Endothelial cell of umbilical vein (primary cell): ENCODE data around the gene SNRNP27.

ENCODE experiments used
- JUN ChIP-seq: IDR thresholded peaks from 2 replicates; pipeline ENCODE4 v1.6.1; 2011; ENCODE audit warnings: borderline replicate concordance, low read depth; ENCODE audit not compliant: insufficient read length, insufficient read depth
- MYC ChIP-seq: IDR thresholded peaks from one replicate; pipeline ENCODE4 v1.6.1; 2011; ENCODE audit warnings: mild to moderate bottlenecking, low read depth, low read length
- POLR2AphosphoS5 ChIP-seq: IDR thresholded peaks from 2 replicates; pipeline ENCODE4 v1.6.1; 2012; ENCODE audit warnings: low read depth, mild to moderate bottlenecking, control low read depth, low read length, moderate library complexity; ENCODE audit not compliant: insufficient read depth
- TF ChIP-seq, protein P1 (sequence below), 2 donors: IDR thresholded peaks; 1 replicate in 1 of 2; 2 replicates in 1 of 2; pipeline ENCODE4 v1.5.1; 2011; ENCODE audit warnings: low read length in 2 of 2, mild to moderate bottlenecking in 2 of 2, moderate library complexity in 2 of 2, control low read depth in 1 of 2, inconsistent platforms in 1 of 2, low read depth in 1 of 2; ENCODE audit not compliant: insufficient read depth in 1 of 2; ENCODE audit errors: extremely low read depth in 1 of 2

- TF ChIP-seq, protein P1, sequence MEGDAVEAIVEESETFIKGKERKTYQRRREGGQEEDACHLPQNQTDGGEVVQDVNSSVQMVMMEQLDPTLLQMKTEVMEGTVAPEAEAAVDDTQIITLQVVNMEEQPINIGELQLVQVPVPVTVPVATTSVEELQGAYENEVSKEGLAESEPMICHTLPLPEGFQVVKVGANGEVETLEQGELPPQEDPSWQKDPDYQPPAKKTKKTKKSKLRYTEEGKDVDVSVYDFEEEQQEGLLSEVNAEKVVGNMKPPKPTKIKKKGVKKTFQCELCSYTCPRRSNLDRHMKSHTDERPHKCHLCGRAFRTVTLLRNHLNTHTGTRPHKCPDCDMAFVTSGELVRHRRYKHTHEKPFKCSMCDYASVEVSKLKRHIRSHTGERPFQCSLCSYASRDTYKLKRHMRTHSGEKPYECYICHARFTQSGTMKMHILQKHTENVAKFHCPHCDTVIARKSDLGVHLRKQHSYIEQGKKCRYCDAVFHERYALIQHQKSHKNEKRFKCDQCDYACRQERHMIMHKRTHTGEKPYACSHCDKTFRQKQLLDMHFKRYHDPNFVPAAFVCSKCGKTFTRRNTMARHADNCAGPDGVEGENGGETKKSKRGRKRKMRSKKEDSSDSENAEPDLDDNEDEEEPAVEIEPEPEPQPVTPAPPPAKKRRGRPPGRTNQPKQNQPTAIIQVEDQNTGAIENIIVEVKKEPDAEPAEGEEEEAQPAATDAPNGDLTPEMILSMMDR (IDR thresholded peaks at IDR 0.05; ENCODE audit: extremely low read depth in 1 of 2, insufficient read depth in 1 of 2, low read depth in 1 of 2, low read length in 2 of 2): no peak
- TF ChIP-seq POLR2AphosphoS5 (no peak), JUN (no peak), MYC (no peak)
Measured at GRCh38 chr2:69950241-69950640, 56.5 kb downstream of the SNRNP27 start.
